Fibroblast of pulmonary artery (primary cell): ENCODE results near the gene PTMS.

Experiments used
- DNase-seq: peaks from one replicate; pipeline ENCODE4 v3.0.0-alpha.2; 2010; ENCODE audit warnings: low read depth
- H3K4me3 ChIP-seq: replicated peaks from 2 replicates; pipeline ENCODE4 v1.5.1; 2011; ENCODE audit warnings: low read depth, mild to moderate bottlenecking, control low read depth, low read length, moderate library complexity
- TF ChIP-seq, protein P1 (sequence below): IDR thresholded peaks from 2 replicates; pipeline ENCODE4 v1.5.1; 2011; ENCODE audit warnings: mild to moderate bottlenecking, control low read depth, low read length, inconsistent platforms; ENCODE audit errors: missing control alignments

Gene PTMS

DNA sequence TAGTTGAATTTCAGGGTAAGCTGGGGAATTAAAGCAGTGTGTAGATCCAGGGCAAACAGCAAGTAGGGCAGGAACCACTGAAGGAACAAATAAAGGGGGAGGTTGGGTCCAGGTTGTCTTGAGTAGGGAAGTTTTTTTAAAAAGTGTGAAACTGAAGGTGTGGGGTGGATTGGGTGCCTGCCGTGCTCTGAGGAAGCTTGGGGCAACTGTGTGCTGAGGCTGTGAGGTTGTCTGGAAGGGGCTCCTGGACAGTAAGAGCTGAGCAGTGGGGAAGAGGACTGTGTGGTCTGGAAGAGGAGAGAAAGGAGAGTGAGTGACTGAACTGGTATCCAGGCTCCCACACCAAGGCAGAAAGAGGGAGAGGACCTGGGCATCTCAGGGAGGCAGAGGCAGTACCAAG is 44.6 kb downstream of the PTMS start:
- no peak for DNase-seq
- TF ChIP-seq, protein P1, sequence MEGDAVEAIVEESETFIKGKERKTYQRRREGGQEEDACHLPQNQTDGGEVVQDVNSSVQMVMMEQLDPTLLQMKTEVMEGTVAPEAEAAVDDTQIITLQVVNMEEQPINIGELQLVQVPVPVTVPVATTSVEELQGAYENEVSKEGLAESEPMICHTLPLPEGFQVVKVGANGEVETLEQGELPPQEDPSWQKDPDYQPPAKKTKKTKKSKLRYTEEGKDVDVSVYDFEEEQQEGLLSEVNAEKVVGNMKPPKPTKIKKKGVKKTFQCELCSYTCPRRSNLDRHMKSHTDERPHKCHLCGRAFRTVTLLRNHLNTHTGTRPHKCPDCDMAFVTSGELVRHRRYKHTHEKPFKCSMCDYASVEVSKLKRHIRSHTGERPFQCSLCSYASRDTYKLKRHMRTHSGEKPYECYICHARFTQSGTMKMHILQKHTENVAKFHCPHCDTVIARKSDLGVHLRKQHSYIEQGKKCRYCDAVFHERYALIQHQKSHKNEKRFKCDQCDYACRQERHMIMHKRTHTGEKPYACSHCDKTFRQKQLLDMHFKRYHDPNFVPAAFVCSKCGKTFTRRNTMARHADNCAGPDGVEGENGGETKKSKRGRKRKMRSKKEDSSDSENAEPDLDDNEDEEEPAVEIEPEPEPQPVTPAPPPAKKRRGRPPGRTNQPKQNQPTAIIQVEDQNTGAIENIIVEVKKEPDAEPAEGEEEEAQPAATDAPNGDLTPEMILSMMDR = no peak
- H3K4me3 ChIP-seq = no peak overlapping the region

DNA sequence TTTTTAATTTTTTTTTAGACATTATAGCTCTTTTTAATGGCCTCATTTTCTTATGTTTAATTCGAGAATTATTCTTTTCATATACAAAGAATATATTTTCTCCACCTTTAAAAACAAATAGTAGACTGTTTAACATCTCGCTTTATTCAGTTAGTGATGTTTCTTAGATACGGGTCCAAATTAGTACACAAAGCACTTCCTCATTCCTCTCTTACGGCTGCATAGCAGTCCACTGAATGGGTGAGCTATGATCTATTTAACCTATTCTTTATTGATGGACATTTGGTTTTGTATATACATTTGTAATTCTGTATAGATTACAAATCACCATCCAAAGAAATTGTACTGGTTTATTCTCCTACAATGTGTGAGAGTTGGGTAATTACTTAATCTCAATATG is 47.2 kb downstream of the PTMS start:
- H3K4me3 ChIP-seq = no peak overlapping the region
- TF ChIP-seq, protein P1 = no peak
- DNase-seq = no peak

DNA sequence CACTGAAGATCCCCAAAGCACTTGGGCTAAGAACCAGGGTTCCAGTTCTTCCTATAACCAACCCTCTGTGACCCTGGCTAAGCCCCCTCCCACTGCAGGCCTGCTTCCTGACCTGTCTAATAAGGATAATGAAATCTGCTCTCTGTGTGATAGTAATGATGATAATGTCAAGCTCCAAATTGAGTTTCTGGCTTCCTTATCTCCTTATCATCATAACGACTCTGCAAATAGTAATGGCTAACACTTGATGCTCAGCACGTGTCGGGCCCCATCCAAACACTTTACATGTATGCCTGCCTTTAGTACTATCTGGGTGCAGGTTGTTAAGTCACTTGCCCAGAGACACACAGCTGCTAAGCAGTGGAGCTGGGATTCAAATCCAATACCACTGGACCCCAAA is 50.4 kb downstream of the PTMS start:
- no peak overlapping the region for H3K4me3 ChIP-seq
- DNase-seq = no peak
- TF ChIP-seq, protein P1 = no peak

DNA sequence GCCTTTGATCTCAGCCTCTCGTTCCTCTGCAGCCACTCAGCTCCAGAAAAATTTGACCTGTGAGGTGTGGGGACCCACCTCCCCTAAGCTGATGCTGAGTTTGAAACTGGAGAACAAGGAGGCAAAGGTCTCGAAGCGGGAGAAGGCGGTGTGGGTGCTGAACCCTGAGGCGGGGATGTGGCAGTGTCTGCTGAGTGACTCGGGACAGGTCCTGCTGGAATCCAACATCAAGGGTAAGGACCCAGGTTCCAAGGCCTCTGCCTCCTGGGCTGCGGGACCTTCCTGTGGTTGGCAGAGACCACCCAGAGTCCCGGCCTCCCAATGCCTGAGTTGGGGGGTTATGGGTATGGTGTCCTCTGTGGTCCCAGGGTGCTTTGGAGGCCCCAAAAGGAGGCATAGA is 50.9 kb downstream of the PTMS start:
- TF ChIP-seq, protein P1 = no peak
- no peak overlapping the region for H3K4me3 ChIP-seq
- no peak for DNase-seq

DNA sequence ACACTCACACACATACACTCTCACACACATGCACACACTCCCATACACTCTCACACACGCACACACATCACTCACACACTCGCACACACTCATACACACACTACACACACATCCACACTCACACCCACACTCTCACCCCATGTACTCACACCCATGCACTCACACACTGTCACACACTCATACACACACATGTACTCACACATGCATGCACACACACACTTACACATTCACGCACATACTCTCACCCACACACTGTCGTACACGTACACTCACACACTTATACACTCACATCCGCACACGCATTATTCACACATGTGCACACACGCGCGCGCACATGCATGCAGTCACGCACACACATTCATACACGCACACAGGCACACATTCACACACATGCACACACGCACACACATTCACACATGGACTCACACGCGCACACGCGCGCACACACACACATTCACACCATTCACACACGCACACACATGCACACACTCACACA is 51.5 kb downstream of the PTMS start:
- no peak overlapping the region for H3K4me3 ChIP-seq
- TF ChIP-seq, protein P1 = no peak
- no peak for DNase-seq

DNA sequence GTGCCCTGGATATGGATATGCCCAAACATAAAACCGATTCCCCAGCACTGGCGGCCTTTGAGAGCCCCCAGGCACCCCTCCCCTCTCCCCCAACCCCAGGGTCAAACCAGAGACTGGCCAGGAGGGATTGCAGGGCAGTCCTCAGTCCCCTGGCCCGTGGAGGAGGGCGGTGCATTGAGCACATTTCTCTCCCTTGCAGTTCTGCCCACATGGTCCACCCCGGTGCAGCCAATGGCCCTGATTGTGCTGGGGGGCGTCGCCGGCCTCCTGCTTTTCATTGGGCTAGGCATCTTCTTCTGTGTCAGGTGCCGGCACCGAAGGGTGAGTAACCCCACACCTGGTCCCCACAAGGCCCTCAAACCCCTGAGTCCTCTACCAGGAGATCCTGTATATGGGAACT is 52.1 kb downstream of the PTMS start:
- TF ChIP-seq, protein P1 = no peak
- no peak for DNase-seq
- no peak overlapping the region for H3K4me3 ChIP-seq

DNA sequence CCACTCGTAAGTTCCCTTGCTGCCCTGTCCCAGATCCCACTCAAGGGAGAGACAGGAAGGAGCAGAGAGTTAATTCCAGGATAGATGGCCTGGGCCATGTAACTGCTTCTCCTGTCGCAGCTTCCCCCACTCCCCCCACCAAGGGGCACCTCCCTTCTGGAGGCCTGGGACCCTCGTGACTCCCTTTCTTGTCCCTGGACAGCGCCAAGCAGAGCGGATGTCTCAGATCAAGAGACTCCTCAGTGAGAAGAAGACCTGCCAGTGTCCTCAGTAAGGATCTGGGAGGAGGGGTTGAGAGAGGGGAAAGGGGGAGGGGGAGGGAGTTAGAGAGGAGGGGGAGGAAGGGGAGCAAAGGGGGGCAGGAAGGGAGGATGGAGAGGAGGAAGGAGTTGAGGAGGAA is 52.5 kb downstream of the PTMS start:
- no peak for DNase-seq
- H3K4me3 ChIP-seq = no peak overlapping the region
- TF ChIP-seq, protein P1 = no peak
